ENCODE data around the gene LAPTM4A. TPM values are rescaled to one million over a fixed set of nuclear protein-coding genes. Genes with fewer than 3 reads are reported as not detected.

LAPTM4A gene
- polyA plus RNA-seq, 2 of the 4 experiments (the other 2 are of a cell fraction): 275 to 509 TPM

DNA sequence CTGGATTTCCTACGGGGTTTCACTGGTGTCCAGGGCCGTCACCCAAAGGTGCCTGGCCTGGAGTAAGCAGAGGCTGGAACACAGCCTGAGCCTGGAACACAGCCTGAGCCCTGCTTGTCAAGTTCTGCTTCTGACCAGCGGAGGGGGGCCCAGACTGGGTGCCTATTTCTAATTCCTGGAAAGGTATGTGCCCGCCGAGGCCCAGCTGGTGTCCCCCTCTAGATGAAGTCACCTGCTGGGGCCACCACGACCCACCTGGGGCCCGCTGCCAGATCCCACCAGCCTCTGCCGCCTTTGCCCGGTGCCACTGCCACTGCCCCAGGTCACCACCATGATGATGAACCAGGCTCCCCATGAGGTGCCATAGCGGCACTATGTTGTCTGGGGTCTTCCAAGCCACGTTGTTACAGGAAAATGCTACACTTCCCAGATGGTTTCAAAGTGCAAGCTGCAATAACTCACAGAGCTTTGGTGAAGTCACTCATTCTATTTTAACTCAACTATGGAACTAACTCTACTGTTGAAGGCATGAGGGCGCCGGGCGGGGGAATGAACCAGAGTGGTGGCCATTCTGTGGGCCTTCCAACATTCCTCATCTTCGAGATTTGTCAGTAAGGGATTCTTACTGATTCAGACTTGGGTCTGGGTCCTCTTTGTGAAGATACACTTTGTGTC lies 40.9 kb upstream of the LAPTM4A start:
- no peak for FAIRE-seq
- ChIA-PET CTCF (interaction anchor here (0.7 to 11.3 kb wide), 7 partner anchors 14 to 137 kb away, joined by 3 to 146 read pairs (median 15); partner anchors contain the start of genes MATN3 and SDC1), POLR2A (interaction anchor here (0.9 to 6.9 kb wide), 3 partner anchors 21 to 77 kb away, joined by 3 to 48 read pairs (median 4); partner anchors contain the start of gene LAPTM4A)
- TF ChIP-seq ESRRA (IDR thresholded peaks at IDR 0.05; ENCODE audit: borderline replicate concordance, low read length) (no peak), CEBPB (IDR thresholded peaks at IDR 0.05) (no peak), NPAS2 (CRISPR knock-in tag; IDR thresholded peaks at IDR 0.05; ENCODE audit: borderline replicate concordance) (no peak), HEYL (CRISPR knock-in tag; IDR thresholded peaks at IDR 0.05) (no peak), JUN (IDR thresholded peaks at IDR 0.05) (no peak), ZNF302 (CRISPR knock-in tag; IDR thresholded peaks at IDR 0.05) (no peak), CBX8 (IDR thresholded peaks at IDR 0.05) (no peak), MAZ (IDR thresholded peaks at IDR 0.05; ENCODE audit: borderline replicate concordance, low read depth, low read length) (no peak), USF2 (IDR thresholded peaks at IDR 0.05) (no peak), ZFP36 (IDR thresholded peaks at IDR 0.05; ENCODE audit: borderline replicate concordance, partially characterized antibody) (no peak), ZSCAN20 (CRISPR knock-in tag; IDR thresholded peaks at IDR 0.05) (no peak), PHF8 (IDR thresholded peaks at IDR 0.05; ENCODE audit: borderline replicate concordance, low read depth) (no peak), BHLHE40 (IDR thresholded peaks at IDR 0.05; ENCODE audit: low read depth, low read length) (no peak), HES2 (IDR thresholded peaks at IDR 0.05) (no peak), SREBF2 (IDR thresholded peaks at IDR 0.05) (no peak), CHD2 (IDR thresholded peaks at IDR 0.05; ENCODE audit: low read length, partially characterized antibody) (no peak), HDAC2 (IDR thresholded peaks at IDR 0.05) (no peak), RNF2 (IDR thresholded peaks at IDR 0.05; ENCODE audit: borderline replicate concordance, low read depth) (no peak), TP53 (CRISPR knock-in tag; IDR thresholded peaks at IDR 0.05) (no peak)
- TF ChIP-seq, protein P1, sequence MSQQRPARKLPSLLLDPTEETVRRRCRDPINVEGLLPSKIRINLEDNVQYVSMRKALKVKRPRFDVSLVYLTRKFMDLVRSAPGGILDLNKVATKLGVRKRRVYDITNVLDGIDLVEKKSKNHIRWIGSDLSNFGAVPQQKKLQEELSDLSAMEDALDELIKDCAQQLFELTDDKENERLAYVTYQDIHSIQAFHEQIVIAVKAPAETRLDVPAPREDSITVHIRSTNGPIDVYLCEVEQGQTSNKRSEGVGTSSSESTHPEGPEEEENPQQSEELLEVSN (IDR thresholded peaks at IDR 0.05; ENCODE audit: borderline replicate concordance, low read depth): no peak
- Histone ChIP-seq H3K4me1 (peaks cover 38% of the 10 kb centered on the region), H3K4me3 (no peak overlapping the region), H3K27ac (peak overlapping the region; percentile 70 to 82), H3K4me2 (peak overlapping the region; percentile 48), H3K9me3 (no peaks in the 10 kb centered on the region)
- ATAC-seq: no peak
- WGBS (ENCODE audit: missing lambda C conversion rate): 93% methylated on average over 12 of the region's 15 CpGs
- no peak for DNase-seq (ENCODE audit: low read depth in 1 of 2, low spot score in 1 of 2)

- Histone ChIP-seq H3K27ac (peak overlapping the region; percentile 70 to 82), H3K4me2 (peak overlapping the region; percentile 48), H3K4me1 (peaks cover 40% of the 10 kb centered on the region), H3K9me3 (no peaks in the 10 kb centered on the region), H3K4me3 (no peak overlapping the region)
- CTCF ChIA-PET: interaction anchor here (0.7 to 11.3 kb wide), 9 partner anchors 12 to 136 kb away, joined by 3 to 146 read pairs (median 6); partner anchors contain the start of genes MATN3 and SDC1
- POLR2A ChIA-PET: interaction anchor here (0.9 to 6.9 kb wide), 3 partner anchors 20 to 76 kb away, joined by 3 to 48 read pairs (median 4); partner anchors contain the start of gene LAPTM4A
- FAIRE-seq (no peak), ATAC-seq (peak; percentile 58 to 66), DNase-seq (ENCODE audit: low read depth in 1 of 2, low spot score in 1 of 2) (peak; percentile 39 to 49)
- TF ChIP-seq, protein P1 (IDR thresholded peaks at IDR 0.05; ENCODE audit: borderline replicate concordance, low read depth): 0 out of 2 replicates have a peak, but pooled peaks have one; percentile 18
- TF ChIP-seq CEBPB (IDR thresholded peaks at IDR 0.05): peak in 1 of 2 experiments; percentile 24; a peak in 1 of 4 replicates
- peak in 1 of 2 experiments; percentile 34; a peak in 1 of 5 replicates for TF ChIP-seq JUN (IDR thresholded peaks at IDR 0.05)
- TF ChIP-seq FOSL2 (IDR thresholded peaks at IDR 0.05): no peak
- no peak; the same call in 1 of the 2 replicates for TF ChIP-seq FOSL2 (CRISPR knock-in tag; IDR thresholded peaks at IDR 0.05)
- no peak for TF ChIP-seq CHD4 (IDR thresholded peaks at IDR 0.05; ENCODE audit: borderline replicate concordance)
- no peak for TF ChIP-seq ESRRA (IDR thresholded peaks at IDR 0.05; ENCODE audit: borderline replicate concordance, low read length)
- peak; percentile 30; the same call in 1 of the 2 replicates for TF ChIP-seq JUNB (IDR thresholded peaks at IDR 0.05)
- 41% methylated on average over 11 of the region's 11 CpGs for WGBS (ENCODE audit: missing lambda C conversion rate)
These were observed 40.0 kb upstream of the LAPTM4A start for GRCh38 chr2:20091305-20091991.

All from A549 (cell line).